Measurements from ENCODE around the gene SPG7.

Gene SPG7

GRCh38 chr16:89547291-89547690 lies 39.1 kb downstream of the SPG7 start:
- DNase-seq (ENCODE audit: low spot score), result no peak

GRCh38 chr16:89547860-89548259 lies 39.7 kb downstream of the SPG7 start:
- no peak for DNase-seq (ENCODE audit: low spot score)

- no peak for DNase-seq (ENCODE audit: low spot score)
These were observed 40.3 kb downstream of the SPG7 start for GRCh38 chr16:89548344-89549006.

GRCh38 chr16:89549007-89549700 lies 41.0 kb downstream of the SPG7 start:
- DNase-seq (ENCODE audit: low spot score), result no peak

- DNase-seq (ENCODE audit: low spot score), result no peak
These were observed 42.3 kb downstream of the SPG7 start for GRCh38 chr16:89550421-89551007.

GRCh38 chr16:89552329-89552728 lies 44.1 kb downstream of the SPG7 start:
- DNase-seq (ENCODE audit: low spot score), result no peak

GRCh38 chr16:89552913-89553312 lies 44.7 kb downstream of the SPG7 start:
- no peak for DNase-seq (ENCODE audit: low spot score)

GRCh38 chr16:89553733-89554132 lies 45.5 kb downstream of the SPG7 start:
- DNase-seq (ENCODE audit: low spot score), result no peak

GRCh38 chr16:89554343-89554742 lies 46.1 kb downstream of the SPG7 start:
- no peak for DNase-seq (ENCODE audit: low spot score)

- DNase-seq (ENCODE audit: low spot score), result no peak
These were observed 47.1 kb downstream of the SPG7 start for GRCh38 chr16:89555265-89555664.

GRCh38 chr16:89555780-89556179 lies 47.6 kb downstream of the SPG7 start:
- no peak for DNase-seq (ENCODE audit: low spot score)

- DNase-seq (ENCODE audit: low spot score), result peak; percentile 83
These were observed 48.8 kb downstream of the SPG7 start for GRCh38 chr16:89556750-89557689.

GRCh38 chr16:89557690-89558490 lies 49.7 kb downstream of the SPG7 start:
- DNase-seq (ENCODE audit: low spot score), result no peak

- peak; percentile 96 for DNase-seq (ENCODE audit: low spot score)
These were observed 52.4 kb downstream of the SPG7 start, which contains the start of gene RPL13 for GRCh38 chr16:89560378-89561141. TSS of gene RPL13 (plus strand) at chr16:89560682. CDS start at chr16:89560960, 278 bp downstream.

- DNase-seq (ENCODE audit: low spot score), result no peak
These were observed 53.1 kb downstream of the SPG7 start for GRCh38 chr16:89561142-89561883.

- no peak for DNase-seq (ENCODE audit: low spot score)
These were observed 53.8 kb downstream of the SPG7 start for GRCh38 chr16:89561884-89562599.

GRCh38 chr16:89562939-89563338 lies 54.7 kb downstream of the SPG7 start:
- no peak for DNase-seq (ENCODE audit: low spot score)

- DNase-seq (ENCODE audit: low spot score), result no peak
These were observed 55.6 kb downstream of the SPG7 start for GRCh38 chr16:89563639-89564392.
